Lung (tissue), 12 donors: ENCODE results near the gene ZNF827. TPM values are rescaled to one million over a fixed set of nuclear protein-coding genes. Genes with fewer than 3 reads are reported as not detected.

ENCODE experiments used
- ATAC-seq: fragments of 200-7000 bp; cut with Tn5 transposase; one replicate; pipeline ENCODE4 v1.9.1; 2020; ENCODE audit warnings: moderate number of reproducible peaks; ENCODE audit not compliant: insufficient read depth, low FRiP score
- DNase-seq, 3 donors: peaks; one replicate each; pipeline ENCODE4 v3.0.0-alpha.2; 2013 to 2017
- H3K27ac ChIP-seq, 2 donors: one replicate each; pipeline ENCODE4 v1.5.1; 2013; ENCODE audit warnings: mild to moderate bottlenecking in 2 of 2, moderate library complexity in 2 of 2, control low read depth in 1 of 2, inconsistent platforms in 1 of 2, low read depth in 1 of 2, low read length in 1 of 2
- H3K27me3 ChIP-seq, 3 donors: one replicate each; pipeline ENCODE4 v1.5.1; 2013; ENCODE audit warnings: low read length in 2 of 3; ENCODE audit not compliant: control insufficient read depth in 3 of 3, insufficient read depth in 3 of 3
- H3K36me3 ChIP-seq, 4 donors: one replicate each; pipeline ENCODE4 v1.5.1; 2013; ENCODE audit warnings: low read length in 4 of 4, mild to moderate bottlenecking in 1 of 4, moderate library complexity in 1 of 4; ENCODE audit not compliant: control insufficient read depth in 4 of 4, insufficient read depth in 4 of 4
- H3K4me1 ChIP-seq, 5 donors: one replicate each; pipeline ENCODE4 v1.5.1; 2013; ENCODE audit warnings: low read length in 5 of 5, mild to moderate bottlenecking in 2 of 5, moderate library complexity in 1 of 5; ENCODE audit not compliant: control insufficient read depth in 5 of 5, insufficient read depth in 5 of 5
- H3K4me3 ChIP-seq: one replicate; pipeline ENCODE4 v1.5.1; 2013; ENCODE audit warnings: mild to moderate bottlenecking, control low read depth, moderate library complexity
- H3K9ac ChIP-seq, 2 donors: one replicate each; pipeline ENCODE4 v1.5.1; 2013; ENCODE audit warnings: low read length in 2 of 2, control low read depth in 1 of 2; ENCODE audit not compliant: insufficient read depth in 1 of 2
- H3K9me3 ChIP-seq, 4 donors: one replicate each; pipeline ENCODE4 v1.5.1; 2013; ENCODE audit warnings: low read length in 3 of 4, mild to moderate bottlenecking in 1 of 4, moderate library complexity in 1 of 4; ENCODE audit not compliant: control insufficient read depth in 4 of 4, insufficient read depth in 3 of 4
- CTCF ChIP-seq: IDR thresholded peaks from 2 replicates; pipeline ENCODE4 v1.5.1; 2012; ENCODE audit warnings: mild to moderate bottlenecking; ENCODE audit errors: control extremely low read depth, extremely low read depth
- WGBS, 2 donors: extraction: QIAGEN DNeasy Blood & Tissue Kit; methylation state at CpG; one replicate each; pipeline ENCODE4 v1.1.7; 2013; 5-methylcytosine and 5-hydroxymethylcytosine counted together
- polyA plus RNA-seq, 2 donors: library from polyadenylated mRNA; stranded (reverse); fragments of 200-250 nt; gene quantifications; one replicate each; pipeline ENCODE4 v1.2.1, GENCODE V29; 2013
- total RNA-seq, 2 donors: library from RNA; depleted of rRNA in 1 of 2; stranded (reverse); fragments of >200 nt in 1 of 2; gene quantifications; one replicate each; pipeline ENCODE4 v1.2.1, GENCODE V29; 2014 to 2021
- donor health status: control.
- donor health status: control.
- donor health status: Bipolar disorder and iron deficiency.
- donor health status: healthy.
- donor health status: DM: yes; HTN: yes; CAD: no.

Gene ZNF827
- total and polyA plus RNA-seq, 4 donors: 2.7 to 27.4 (median 8.2) TPM

GRCh38 chr4:145956288-145956890, 17.8 kb upstream of the ZNF827 start:
- Histone ChIP-seq H3K9ac (no peak overlapping the region), H3K36me3 (no peaks in the 10 kb centered on the region), H3K9me3 (no peaks in the 10 kb centered on the region), H3K27me3 (no peaks in the 10 kb centered on the region), H3K27ac (no peak overlapping the region), H3K4me3 (no peak overlapping the region), H3K4me1 (no peaks in the 10 kb centered on the region)
- ATAC-seq: no peak
- peak; percentile 9 for TF ChIP-seq CTCF
- DNase-seq: peak; percentile 16 to 50 (median 32)
- WGBS, 2 donors: 50 to 62% methylated on average over 3 of the region's 3 CpGs

GRCh38 chr4:145954924-145955339, 16.3 kb upstream of the ZNF827 start:
- no peak overlapping the region for H3K9ac ChIP-seq
- no peaks in the 10 kb centered on the region for H3K27me3 ChIP-seq

DNA sequence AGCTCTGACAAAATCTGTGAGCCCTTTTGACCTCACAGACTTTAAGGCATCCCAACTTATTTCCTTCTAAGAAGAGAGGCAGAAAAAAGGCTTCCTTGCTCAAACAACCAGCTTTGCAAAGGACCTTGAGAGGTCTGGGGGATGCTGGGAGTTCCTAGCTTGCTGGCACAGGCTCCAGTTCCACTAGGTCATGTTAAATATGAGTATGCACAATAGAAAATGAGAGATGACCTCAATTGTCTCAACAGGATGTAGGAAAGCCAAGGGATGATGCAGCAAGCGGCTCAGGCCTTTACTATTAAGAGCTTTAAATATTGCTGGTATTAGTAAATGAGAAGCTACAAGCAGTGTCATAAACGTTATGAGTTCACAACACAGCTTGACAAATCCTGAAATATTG, 13.3 kb upstream of the ZNF827 start:
- H3K4me3 ChIP-seq: no peak overlapping the region
- no peaks in the 10 kb centered on the region for H3K4me1 ChIP-seq
- TF ChIP-seq CTCF: no peak
- H3K9ac ChIP-seq: no peak overlapping the region
- ATAC-seq (no peak), DNase-seq (no peak)
- no peaks in the 10 kb centered on the region for H3K36me3 ChIP-seq
- WGBS, 2 donors: 71 to 85% methylated on average over 2 of the region's 2 CpGs
- H3K27me3 ChIP-seq: no peaks in the 10 kb centered on the region
- H3K9me3 ChIP-seq: no peaks in the 10 kb centered on the region
- H3K27ac ChIP-seq: no peak overlapping the region

More at GRCh38 chr4:145954924-145955339, 16.3 kb upstream of the ZNF827 start:
- DNase-seq (no peak), ATAC-seq (no peak)
- Histone ChIP-seq H3K9me3 (no peaks in the 10 kb centered on the region), H3K27ac (no peak overlapping the region), H3K4me1 (no peaks in the 10 kb centered on the region), H3K4me3 (no peak overlapping the region), H3K36me3 (no peaks in the 10 kb centered on the region)
- TF ChIP-seq CTCF: no peak
- WGBS, 2 donors: 70 to 76% methylated on average over 7 of the region's 7 CpGs
